OCI-LY7 (cell line): Measurements from ENCODE around the gene OTOG.

ENCODE experiments used
- EZH2phosphoT487 ChIP-seq: fragments of 200-600 bp; sonication (generic); IDR thresholded peaks from 2 replicates; pipeline ENCODE4 v1.6.1; 2018; ENCODE audit warnings: low read depth, borderline replicate concordance, mild to moderate bottlenecking, mixed run types, antibody characterized with exemption, low read length, moderate library complexity, mixed read lengths
- TF ChIP-seq, protein P1 (sequence below): fragments of 200-600 bp; sonication (generic); conservative IDR thresholded peaks from 2 replicates; pipeline ENCODE4 v1.5.1; 2014; ENCODE audit warnings: mild to moderate bottlenecking, antibody characterized with exemption, low read length, moderate library complexity, mixed read lengths

DNA sequence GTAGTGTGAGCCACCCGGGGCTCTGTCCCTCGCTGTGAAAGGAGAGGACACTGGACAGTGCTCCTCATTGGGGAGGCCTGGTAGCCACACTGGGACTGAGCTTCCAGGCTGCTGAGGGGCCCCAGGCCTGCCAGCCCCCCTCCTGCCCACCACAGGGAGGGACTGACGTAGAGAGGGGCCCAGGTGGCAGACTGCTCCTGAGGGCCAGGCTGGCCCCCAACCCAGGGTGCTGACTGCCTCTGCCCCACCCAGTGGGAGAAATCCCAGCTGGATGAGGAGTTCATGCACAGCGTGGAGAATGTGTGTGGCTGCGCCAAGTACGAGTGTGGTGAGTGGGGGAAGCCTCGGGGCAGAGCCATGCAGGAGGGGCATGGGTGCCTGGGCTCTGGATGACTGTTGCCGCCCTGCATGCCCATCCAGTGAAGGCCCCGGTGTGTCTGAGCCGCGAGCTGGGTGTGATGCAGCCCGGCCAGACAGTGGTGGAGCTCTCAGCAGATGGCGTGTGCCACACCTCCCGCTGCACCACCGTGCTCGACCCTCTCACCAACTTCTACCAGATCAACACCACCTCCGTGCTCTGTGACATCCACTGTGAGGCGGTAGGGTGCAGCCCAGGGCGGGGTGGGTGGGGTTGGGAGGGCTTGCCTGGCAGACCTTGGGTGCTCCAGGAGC lies 93.6 kb downstream of the OTOG start:
- TF ChIP-seq, protein P1, sequence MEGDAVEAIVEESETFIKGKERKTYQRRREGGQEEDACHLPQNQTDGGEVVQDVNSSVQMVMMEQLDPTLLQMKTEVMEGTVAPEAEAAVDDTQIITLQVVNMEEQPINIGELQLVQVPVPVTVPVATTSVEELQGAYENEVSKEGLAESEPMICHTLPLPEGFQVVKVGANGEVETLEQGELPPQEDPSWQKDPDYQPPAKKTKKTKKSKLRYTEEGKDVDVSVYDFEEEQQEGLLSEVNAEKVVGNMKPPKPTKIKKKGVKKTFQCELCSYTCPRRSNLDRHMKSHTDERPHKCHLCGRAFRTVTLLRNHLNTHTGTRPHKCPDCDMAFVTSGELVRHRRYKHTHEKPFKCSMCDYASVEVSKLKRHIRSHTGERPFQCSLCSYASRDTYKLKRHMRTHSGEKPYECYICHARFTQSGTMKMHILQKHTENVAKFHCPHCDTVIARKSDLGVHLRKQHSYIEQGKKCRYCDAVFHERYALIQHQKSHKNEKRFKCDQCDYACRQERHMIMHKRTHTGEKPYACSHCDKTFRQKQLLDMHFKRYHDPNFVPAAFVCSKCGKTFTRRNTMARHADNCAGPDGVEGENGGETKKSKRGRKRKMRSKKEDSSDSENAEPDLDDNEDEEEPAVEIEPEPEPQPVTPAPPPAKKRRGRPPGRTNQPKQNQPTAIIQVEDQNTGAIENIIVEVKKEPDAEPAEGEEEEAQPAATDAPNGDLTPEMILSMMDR: no peak
- TF ChIP-seq EZH2phosphoT487: no peak
